Measurements from ENCODE around the gene TRPM4. TPM values are rescaled to one million over a fixed set of nuclear protein-coding genes. Genes with fewer than 3 reads are reported as not detected.

The TRPM4 gene
- total and polyA plus RNA-seq, 4 donors, result 21.3 to 59.1 (median 49.5) TPM

DNA sequence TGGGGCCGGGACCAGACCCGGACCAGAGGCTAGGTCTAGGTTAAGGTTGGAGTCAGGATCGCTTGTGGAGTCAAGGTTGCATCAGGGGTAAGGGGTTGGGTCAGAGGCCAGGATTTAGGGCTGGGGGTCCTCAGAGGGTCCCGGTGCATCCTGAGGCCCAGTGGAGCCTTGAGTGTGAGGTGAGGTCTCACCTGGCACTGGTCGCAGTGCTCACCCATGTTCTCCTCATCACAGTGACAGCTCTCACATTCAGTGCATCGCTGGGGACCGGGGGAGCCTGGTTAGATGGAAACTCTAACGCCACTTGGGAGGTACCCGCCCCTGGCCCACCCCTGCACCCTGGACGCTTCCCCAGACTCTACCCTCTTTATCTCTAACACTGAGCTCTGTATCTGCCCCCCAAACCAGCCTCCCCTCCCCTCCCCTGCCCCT is 5.5 kb upstream of the TRPM4 start:
- Histone ChIP-seq H3K4me3 (ENCODE audit: low read length in 2 of 2) (no peak overlapping the region), H3K27me3 (ENCODE audit: control insufficient read depth in 1 of 2, insufficient read depth in 2 of 2, low read length in 1 of 2) (no peaks in the 10 kb centered on the region), H3K27ac (ENCODE audit: low read depth in 1 of 2, low read length in 2 of 2) (no peak overlapping the region), H3K4me1 (ENCODE audit: control insufficient read depth in 1 of 2, insufficient read depth in 2 of 2, low read length in 2 of 2) (no peaks in the 10 kb centered on the region), H3K36me3 (ENCODE audit: control insufficient read depth in 1 of 2, insufficient read depth in 2 of 2, low read length in 1 of 2) (no peaks in the 10 kb centered on the region), H3K9me3 (ENCODE audit: control insufficient read depth, low read length) (no peaks in the 10 kb centered on the region)
- DNase-seq (no peak), ATAC-seq (ENCODE audit: low FRiP score) (no peak)
- 44 to 46% methylated on average over 10 of the region's 10 CpGs for WGBS, 2 donors
- intact Hi-C loops (cut with DNase I), result loop anchor here in 1 of 2 donors (5.0 kb wide), 1 partner anchor 35 kb away; the partner anchor contains the start of genes C19orf73 and PPFIA3

DNA sequence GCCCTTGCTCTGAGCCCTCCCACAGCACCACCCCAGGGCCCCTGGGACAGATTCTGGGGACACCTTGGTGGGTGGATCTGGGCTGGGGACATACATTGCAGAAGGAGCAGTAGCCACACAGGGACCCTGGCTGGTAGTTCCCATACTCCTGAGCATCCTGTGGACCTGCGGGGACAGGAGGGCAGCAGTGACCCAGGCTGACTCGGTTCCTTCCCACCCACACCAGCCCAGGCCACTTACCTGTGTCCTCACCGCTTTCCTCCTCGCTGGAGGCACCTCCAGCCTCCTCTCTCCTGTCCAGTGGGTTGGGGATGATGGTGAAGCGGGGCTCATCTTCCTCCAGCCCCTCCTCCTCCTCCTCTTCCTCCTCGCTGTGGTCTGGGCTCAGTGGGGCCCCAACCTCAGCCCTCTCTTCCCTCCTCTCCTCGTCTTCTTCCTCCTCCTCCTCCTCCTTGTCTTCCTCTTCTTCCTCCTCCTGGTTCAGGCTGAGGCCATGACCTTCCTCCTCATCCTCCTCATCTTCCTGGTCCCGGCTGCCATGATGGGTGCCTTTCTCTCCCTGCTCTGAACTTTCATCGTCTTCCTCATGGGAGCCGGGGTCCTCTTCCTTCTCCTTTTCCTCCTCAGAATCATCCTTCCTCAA is 4.3 kb upstream of the TRPM4 start:
- no peaks in the 10 kb centered on the region for H3K27me3 ChIP-seq (ENCODE audit: control insufficient read depth in 1 of 2, insufficient read depth in 2 of 2, low read length in 1 of 2)
- H3K27ac ChIP-seq (ENCODE audit: low read depth in 1 of 2, low read length in 2 of 2), result no peak overlapping the region
- H3K4me3 ChIP-seq (ENCODE audit: low read length in 2 of 2), result no peak overlapping the region
- DNase-seq (no peak), ATAC-seq (ENCODE audit: low FRiP score) (no peak)
- H3K4me1 ChIP-seq (ENCODE audit: control insufficient read depth in 1 of 2, insufficient read depth in 2 of 2, low read length in 2 of 2), result no peaks in the 10 kb centered on the region
- no peaks in the 10 kb centered on the region for H3K36me3 ChIP-seq (ENCODE audit: control insufficient read depth in 1 of 2, insufficient read depth in 2 of 2, low read length in 1 of 2)
- intact Hi-C loops (cut with DNase I), result loop anchor here in 1 of 2 donors (5.0 kb wide), 1 partner anchor 36 kb away; the partner anchor contains the start of genes C19orf73 and PPFIA3
- 94 to 95% methylated on average over 10 of the region's 10 CpGs for WGBS, 2 donors
- no peaks in the 10 kb centered on the region for H3K9me3 ChIP-seq (ENCODE audit: control insufficient read depth, low read length)

DNA sequence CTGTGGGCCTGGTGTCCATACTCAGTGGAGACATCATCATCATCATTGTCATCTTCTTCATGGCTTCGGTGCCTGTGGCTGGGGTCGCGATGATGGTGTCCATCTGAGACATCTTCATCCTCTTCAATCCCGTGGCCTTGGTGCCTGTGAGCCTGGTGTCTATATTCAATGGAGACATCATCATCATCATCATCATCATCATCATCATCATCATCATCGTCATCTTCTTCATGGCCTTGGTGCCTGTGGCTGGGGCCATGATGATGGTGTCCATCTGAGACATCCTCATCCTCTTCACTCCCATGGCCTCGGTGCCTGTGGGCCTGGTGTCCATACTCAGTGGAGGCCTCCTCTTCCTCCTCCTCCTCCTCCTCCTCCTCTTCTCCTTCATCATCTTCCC is 3.3 kb upstream of the TRPM4 start:
- ATAC-seq (ENCODE audit: low FRiP score), result no peak
- intact Hi-C loops (cut with DNase I), result loop anchor here in 1 of 2 donors (5.0 kb wide), 1 partner anchor 37 kb away; the partner anchor contains the start of genes C19orf73 and PPFIA3
- Histone ChIP-seq H3K36me3 (ENCODE audit: control insufficient read depth in 1 of 2, insufficient read depth in 2 of 2, low read length in 1 of 2) (no peaks in the 10 kb centered on the region), H3K4me3 (ENCODE audit: low read length in 2 of 2) (no peak overlapping the region), H3K9me3 (ENCODE audit: control insufficient read depth, low read length) (no peaks in the 10 kb centered on the region), H3K27me3 (ENCODE audit: control insufficient read depth in 1 of 2, insufficient read depth in 2 of 2, low read length in 1 of 2) (no peaks in the 10 kb centered on the region), H3K27ac (ENCODE audit: low read depth in 1 of 2, low read length in 2 of 2) (no peak overlapping the region), H3K4me1 (ENCODE audit: control insufficient read depth in 1 of 2, insufficient read depth in 2 of 2, low read length in 2 of 2) (no peaks in the 10 kb centered on the region)
- 96 to 97% methylated on average over 6 of the region's 6 CpGs for WGBS, 2 donors
- DNase-seq, result no peak

DNA sequence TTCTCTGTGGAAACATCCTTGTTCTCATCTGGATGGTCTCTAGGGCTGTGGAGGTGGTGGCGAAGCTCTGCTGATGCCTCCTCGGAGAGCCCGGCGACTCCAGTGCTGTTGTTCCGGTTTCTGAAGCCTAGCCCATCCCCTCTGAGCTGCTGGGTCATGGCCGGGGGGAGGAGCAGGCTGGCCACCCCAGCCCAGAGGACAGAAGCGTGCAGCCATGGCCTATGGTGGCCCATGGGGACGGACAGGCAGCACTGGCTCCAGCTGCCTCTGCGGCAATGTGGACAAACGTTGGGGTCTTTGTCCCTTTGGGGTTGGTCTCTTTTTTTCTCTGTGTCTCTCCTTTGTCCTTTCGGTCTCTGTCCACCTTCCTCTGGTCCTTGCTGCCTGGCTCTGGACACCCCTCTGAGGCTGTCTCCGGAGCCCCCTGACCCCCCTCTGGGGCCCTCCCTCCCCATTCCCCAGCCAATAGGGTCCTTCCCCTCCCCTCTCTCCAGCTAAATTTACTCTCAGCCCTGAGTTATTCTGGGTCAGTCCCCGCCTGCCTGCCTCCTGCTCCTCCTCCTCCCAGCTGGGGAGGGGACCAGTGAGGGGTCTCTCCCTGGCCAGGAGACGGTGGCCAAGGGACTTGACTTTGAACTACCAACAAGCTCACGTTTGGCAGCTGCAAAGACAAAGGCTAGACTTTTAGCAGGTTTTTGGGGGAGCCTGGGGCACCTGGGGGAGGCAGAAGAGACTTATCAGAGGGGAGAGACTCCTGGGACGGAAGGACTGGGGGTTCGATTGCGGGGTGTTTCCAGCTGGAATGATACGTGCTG is 2.4 kb upstream of the TRPM4 start, which contains the start of gene HRC:
TSS of gene HRC (minus strand) at position 392 of the 815 bp plus-strand sequence. CDS start at position 233, 159 bp downstream.
- H3K27ac ChIP-seq (ENCODE audit: low read depth in 1 of 2, low read length in 2 of 2), result no peak within 1 kb of the TSS
- WGBS, 2 donors, result 36 to 44% methylated on average over 18 to 19 of the region's 19 CpGs
- H3K4me3 ChIP-seq (ENCODE audit: low read length in 2 of 2), result no peak within 1 kb of the TSS
- H3K36me3 ChIP-seq (ENCODE audit: control insufficient read depth in 1 of 2, insufficient read depth in 2 of 2, low read length in 1 of 2), result no peaks in the 10 kb centered on the region
- no peaks in the 10 kb centered on the region for H3K4me1 ChIP-seq (ENCODE audit: control insufficient read depth in 1 of 2, insufficient read depth in 2 of 2, low read length in 2 of 2)
- intact Hi-C loops (cut with DNase I), result no loop called here
- H3K9me3 ChIP-seq (ENCODE audit: control insufficient read depth, low read length), result no peaks in the 10 kb centered on the region
- DNase-seq (no peak), ATAC-seq (ENCODE audit: low FRiP score) (no peak)
- no peaks in the 10 kb centered on the region for H3K27me3 ChIP-seq (ENCODE audit: control insufficient read depth in 1 of 2, insufficient read depth in 2 of 2, low read length in 1 of 2)

DNA sequence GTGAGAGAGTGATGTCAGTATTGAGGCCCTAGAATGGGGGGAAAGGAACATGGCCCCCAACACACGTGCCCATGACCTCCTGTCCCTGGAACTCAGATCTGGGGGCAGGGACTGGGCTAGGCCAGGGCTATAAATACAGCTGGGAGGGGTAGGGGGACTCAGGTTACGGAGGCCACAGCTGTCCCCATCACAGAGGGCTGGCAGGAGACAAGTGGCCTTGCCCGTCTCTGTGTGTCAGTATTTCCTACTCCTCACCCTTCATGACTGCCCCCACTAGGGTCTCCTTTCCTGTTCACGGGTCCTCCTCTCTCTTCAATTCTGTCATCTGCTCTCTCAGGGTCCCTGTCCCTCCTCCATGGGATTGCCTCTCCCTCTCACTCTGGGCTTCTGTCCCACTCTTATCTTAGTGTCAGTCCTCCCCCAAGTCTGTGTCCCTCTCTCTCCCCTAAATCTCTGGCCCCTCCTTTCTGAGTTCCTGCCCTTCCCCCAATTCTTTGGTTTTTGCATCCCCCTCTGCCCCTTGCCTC is 1.7 kb upstream of the TRPM4 start:
- no peak overlapping the region for H3K27ac ChIP-seq (ENCODE audit: low read depth in 1 of 2, low read length in 2 of 2)
- no peaks in the 10 kb centered on the region for H3K9me3 ChIP-seq (ENCODE audit: control insufficient read depth, low read length)
- WGBS, 2 donors, result 58 to 59% methylated on average over 4 of the region's 4 CpGs
- no peaks in the 10 kb centered on the region for H3K27me3 ChIP-seq (ENCODE audit: control insufficient read depth in 1 of 2, insufficient read depth in 2 of 2, low read length in 1 of 2)
- no peak for DNase-seq
- intact Hi-C loops (cut with DNase I), result no loop called here
- H3K4me1 ChIP-seq (ENCODE audit: control insufficient read depth in 1 of 2, insufficient read depth in 2 of 2, low read length in 2 of 2), result no peaks in the 10 kb centered on the region
- H3K36me3 ChIP-seq (ENCODE audit: control insufficient read depth in 1 of 2, insufficient read depth in 2 of 2, low read length in 1 of 2), result no peaks in the 10 kb centered on the region
- no peak overlapping the region for H3K4me3 ChIP-seq (ENCODE audit: low read length in 2 of 2)
- no peak for ATAC-seq (ENCODE audit: low FRiP score)

DNA sequence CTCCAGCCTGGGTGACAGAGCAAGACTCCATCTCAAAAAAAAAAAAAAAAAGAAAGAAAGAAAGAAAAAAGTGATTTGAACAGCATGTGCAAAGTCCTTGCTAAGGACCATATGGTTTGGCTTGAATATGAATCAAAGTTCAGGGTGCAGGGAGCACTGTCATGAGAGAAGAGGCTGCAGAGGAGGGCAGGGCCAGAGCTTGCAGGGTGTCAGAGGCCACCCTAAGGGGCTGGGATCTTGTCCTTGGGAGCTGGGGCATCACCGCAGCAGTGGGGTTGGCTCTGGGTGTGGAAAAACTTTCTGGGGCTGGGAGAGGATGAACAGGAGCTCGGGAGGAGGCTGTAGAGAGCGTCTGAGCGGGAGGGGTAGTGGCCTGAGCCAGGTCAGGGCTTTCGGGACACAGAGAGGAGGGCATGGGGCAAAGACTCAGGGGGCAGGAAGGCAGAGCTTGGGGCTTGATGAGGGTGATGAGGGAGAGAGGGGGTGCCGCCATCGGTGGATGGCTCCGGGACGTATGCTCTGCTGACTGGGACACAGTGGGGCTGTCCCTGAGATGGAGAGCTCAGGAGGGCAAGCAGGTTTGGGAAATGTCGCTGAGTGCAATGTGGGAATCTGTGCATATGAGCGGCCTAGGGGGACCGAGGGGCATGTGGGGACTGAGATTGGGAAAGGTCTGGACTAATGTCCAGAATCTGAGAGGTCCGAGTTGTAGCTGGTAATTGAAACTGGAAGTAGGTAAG is 3.0 kb downstream of the TRPM4 start:
- Histone ChIP-seq H3K4me1 (ENCODE audit: control insufficient read depth in 1 of 2, insufficient read depth in 2 of 2, low read length in 2 of 2) (no peaks in the 10 kb centered on the region), H3K27me3 (ENCODE audit: control insufficient read depth in 1 of 2, insufficient read depth in 2 of 2, low read length in 1 of 2) (no peaks in the 10 kb centered on the region), H3K27ac (ENCODE audit: low read depth in 1 of 2, low read length in 2 of 2) (no peak overlapping the region), H3K9me3 (ENCODE audit: control insufficient read depth, low read length) (no peaks in the 10 kb centered on the region), H3K4me3 (ENCODE audit: low read length in 2 of 2) (no peak overlapping the region), H3K36me3 (ENCODE audit: control insufficient read depth in 1 of 2, insufficient read depth in 2 of 2, low read length in 1 of 2) (no peaks in the 10 kb centered on the region)
- ATAC-seq (ENCODE audit: low FRiP score) (no peak), DNase-seq (peak; percentile 26 to 51)
- WGBS, 2 donors, result 90% methylated on average over 13 of the region's 13 CpGs
- intact Hi-C loops (cut with DNase I), result loop anchor here in 1 of 2 donors (5.0 kb wide), 1 partner anchor 37 kb away; no protein-coding TSS in a partner anchor

DNA sequence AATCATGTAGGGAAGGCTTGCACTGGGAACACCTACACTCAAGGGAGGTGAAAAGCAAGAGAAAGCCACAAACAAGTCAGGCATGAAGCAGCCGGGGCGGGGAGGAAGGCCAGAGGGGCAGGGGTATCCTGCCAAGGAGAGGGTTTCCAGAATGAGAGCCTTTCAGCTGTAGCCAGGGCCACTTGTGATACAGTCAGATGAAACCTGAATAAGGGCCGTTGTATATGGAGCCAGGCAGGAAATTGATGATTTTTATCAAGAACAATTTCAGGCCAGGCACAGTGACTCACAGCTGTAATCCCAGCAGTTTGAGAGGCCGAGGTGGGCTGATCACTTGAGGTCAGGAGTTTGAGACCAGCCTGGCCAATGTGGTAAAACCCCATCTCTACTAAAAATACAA is 4.4 kb downstream of the TRPM4 start:
- peak; percentile 9 to 36 for DNase-seq
- Histone ChIP-seq H3K9me3 (ENCODE audit: control insufficient read depth, low read length) (no peaks in the 10 kb centered on the region), H3K4me3 (ENCODE audit: low read length in 2 of 2) (no peak overlapping the region), H3K27ac (ENCODE audit: low read depth in 1 of 2, low read length in 2 of 2) (no peak overlapping the region), H3K4me1 (ENCODE audit: control insufficient read depth in 1 of 2, insufficient read depth in 2 of 2, low read length in 2 of 2) (peaks cover 0 to 3% of the 10 kb centered on the region in 2 donors), H3K27me3 (ENCODE audit: control insufficient read depth in 1 of 2, insufficient read depth in 2 of 2, low read length in 1 of 2) (no peaks in the 10 kb centered on the region), H3K36me3 (ENCODE audit: control insufficient read depth in 1 of 2, insufficient read depth in 2 of 2, low read length in 1 of 2) (no peaks in the 10 kb centered on the region)
- WGBS, 2 donors, result 63 to 79% methylated on average over 4 of the region's 4 CpGs
- intact Hi-C loops (cut with DNase I), result loop anchor here in 1 of 2 donors (5.0 kb wide), 1 partner anchor 35 kb away; no protein-coding TSS in a partner anchor
- no peak for ATAC-seq (ENCODE audit: low FRiP score)

DNA sequence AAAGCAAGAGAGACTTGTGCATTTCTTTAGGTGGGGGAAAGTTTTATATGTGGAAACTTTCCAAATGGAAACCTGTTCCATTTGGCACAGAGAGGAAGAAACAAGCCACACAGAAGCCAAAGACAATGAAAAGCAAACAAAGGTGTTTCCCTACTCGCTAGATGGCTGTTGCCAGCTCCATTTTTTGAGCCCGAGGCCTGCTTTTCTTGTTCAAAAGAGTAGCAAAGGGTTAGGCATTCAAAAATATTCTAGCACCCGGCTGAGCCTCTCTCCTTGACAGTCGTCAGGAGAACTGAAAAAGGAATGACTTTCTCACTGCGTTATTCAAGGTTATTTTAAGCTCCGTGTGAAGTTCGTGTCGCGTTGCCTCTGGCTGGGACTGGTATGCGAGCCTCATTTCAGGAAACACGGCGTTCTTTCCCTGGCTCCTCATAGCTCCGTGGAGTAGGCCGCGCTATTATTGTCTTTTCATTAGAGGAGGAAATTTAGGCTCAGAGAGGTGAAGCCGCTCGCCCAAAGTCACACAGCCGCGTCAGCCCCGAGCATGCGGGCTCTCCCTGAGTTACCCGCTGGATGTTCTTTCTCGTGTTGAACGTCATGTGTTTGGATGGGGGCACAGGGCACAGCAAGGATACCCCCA is 7.6 kb downstream of the TRPM4 start:
- peaks cover 0 to 3% of the 10 kb centered on the region in 2 donors for H3K4me1 ChIP-seq (ENCODE audit: control insufficient read depth in 1 of 2, insufficient read depth in 2 of 2, low read length in 2 of 2)
- peak overlapping the region; percentile 81 to 91 for H3K27ac ChIP-seq (ENCODE audit: low read depth in 1 of 2, low read length in 2 of 2)
- WGBS, 2 donors, result 7 to 8% methylated on average over 24 of the region's 24 CpGs
- no peak overlapping the region for H3K4me3 ChIP-seq (ENCODE audit: low read length in 2 of 2)
- peak; percentile 57 to 77 for DNase-seq
- H3K9me3 ChIP-seq (ENCODE audit: control insufficient read depth, low read length), result no peaks in the 10 kb centered on the region
- H3K36me3 ChIP-seq (ENCODE audit: control insufficient read depth in 1 of 2, insufficient read depth in 2 of 2, low read length in 1 of 2), result no peaks in the 10 kb centered on the region
- H3K27me3 ChIP-seq (ENCODE audit: control insufficient read depth in 1 of 2, insufficient read depth in 2 of 2, low read length in 1 of 2), result no peaks in the 10 kb centered on the region
- intact Hi-C loops (cut with DNase I), result no loop called here
- ATAC-seq (ENCODE audit: low FRiP score), result peak; percentile 78
